Uterus (tissue), 2 donors: ENCODE data around the gene PRKAG2.

Source experiments
- CTCF ChIP-seq, 4 experiments: fragments of 200-600 bp in 2 of 4; fragments of 450-650 bp in 2 of 4; sonication (generic) in 2 of 4; IDR thresholded peaks; one replicate each; pipeline ENCODE4 v1.5.1; 2016 to 2019; ENCODE audit warnings: antibody characterized with exemption in 4 of 4, mild to moderate bottlenecking in 2 of 4, moderate library complexity in 1 of 4
- POLR2A ChIP-seq, 2 donors: fragments of 450-650 bp; IDR thresholded peaks; one replicate each; pipeline ENCODE4 v1.6.1; 2016; ENCODE audit warnings: antibody characterized with exemption in 2 of 2, mild to moderate bottlenecking in 1 of 2, moderate library complexity in 1 of 2

DNA sequence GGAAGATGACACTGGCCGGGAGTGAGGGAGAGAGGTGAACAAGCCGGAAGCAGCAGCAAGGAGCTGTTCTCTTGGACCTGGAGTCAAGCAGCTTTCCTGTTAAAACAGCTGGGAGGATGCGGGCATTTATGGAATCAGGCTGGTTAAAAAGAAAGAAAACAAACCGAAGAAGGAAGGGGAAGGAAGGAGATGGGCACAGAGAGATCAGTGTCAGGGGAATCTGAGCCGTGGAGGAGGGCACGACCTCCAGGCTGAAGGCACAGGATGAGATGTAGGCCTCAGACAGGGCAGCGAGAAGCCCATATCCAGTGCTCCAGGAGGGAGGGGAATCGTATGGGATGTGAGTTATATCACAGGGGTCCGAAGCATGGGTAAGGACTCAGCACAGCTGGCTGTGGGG is 251.3 kb downstream of the PRKAG2 start:
- TF ChIP-seq CTCF (IDR thresholded peaks at IDR 0.05) (no peak), POLR2A (IDR thresholded peaks at IDR 0.05) (no peak)
